Activated T-helper 17 cell treated with anti-CD3 and anti-CD28 coated beads, Interleukin-2, amount 50 U/mL, for 72 hours (primary cell): Measurements from ENCODE around the gene NMNAT2. TPM values are rescaled to one million over a fixed set of nuclear protein-coding genes. Genes with fewer than 3 reads are reported as not detected.

Experiments
- ATAC-seq: fragments of 150-1000 bp; cut with Tn5 transposase; replicated peaks from 2 replicates; pipeline ENCODE4 v1.10.0; 2021; ENCODE audit warnings: mild to moderate bottlenecking, moderate library complexity
- H3K27ac Mint-ChIP-seq: one replicate; pipeline ENCODE4 v1.8.0; 2022; ENCODE audit warnings: mixed read lengths
- H3K27me3 Mint-ChIP-seq: one replicate; pipeline ENCODE4 v1.8.0; 2022; ENCODE audit warnings: mixed read lengths
- H3K36me3 Mint-ChIP-seq: one replicate; pipeline ENCODE4 v1.8.0; 2022; ENCODE audit warnings: low read depth, mild to moderate bottlenecking, mixed read lengths
- H3K4me1 Mint-ChIP-seq: one replicate; pipeline ENCODE4 v1.8.0; 2022; ENCODE audit warnings: mixed read lengths
- H3K4me3 Mint-ChIP-seq: one replicate; pipeline ENCODE4 v1.8.0; 2022; ENCODE audit warnings: mild to moderate bottlenecking, mixed read lengths
- H3K9me3 Mint-ChIP-seq: one replicate; pipeline ENCODE4 v1.8.0; 2022; ENCODE audit warnings: mixed read lengths
- total RNA-seq, 2 donors: library from RNA; stranded (reverse); gene quantifications; one replicate each; pipeline ENCODE4 v1.2.3, GENCODE V29; 2022

NMNAT2 gene
- total RNA-seq, 2 donors from 2014 or later, result not detected

- peak overlapping the region; percentile 45 for H3K27ac Mint-ChIP-seq
- no peaks in the 10 kb centered on the region for H3K36me3 Mint-ChIP-seq
- no peak overlapping the region for H3K4me3 Mint-ChIP-seq
- H3K4me1 Mint-ChIP-seq, result no peaks in the 10 kb centered on the region
- H3K27me3 Mint-ChIP-seq, result peaks cover 5% of the 10 kb centered on the region
- no peak for ATAC-seq
- H3K9me3 Mint-ChIP-seq, result no peaks in the 10 kb centered on the region
These were observed 200.1 kb downstream of the NMNAT2 start for GRCh38 chr1:183218027-183218618.

GRCh38 chr1:183215936-183216335, 202.2 kb downstream of the NMNAT2 start:
- Mint-ChIP-seq H3K4me1 (no peaks in the 10 kb centered on the region), H3K9me3 (no peaks in the 10 kb centered on the region), H3K27me3 (peaks cover 16% of the 10 kb centered on the region), H3K27ac (no peak overlapping the region), H3K4me3 (no peak overlapping the region), H3K36me3 (no peaks in the 10 kb centered on the region)
- ATAC-seq, result no peak

- Mint-ChIP-seq H3K36me3 (no peaks in the 10 kb centered on the region), H3K4me3 (no peak overlapping the region), H3K9me3 (no peaks in the 10 kb centered on the region), H3K27me3 (peaks cover 16% of the 10 kb centered on the region), H3K27ac (no peak overlapping the region), H3K4me1 (no peaks in the 10 kb centered on the region)
- no peak for ATAC-seq
These were observed 203.0 kb downstream of the NMNAT2 start for GRCh38 chr1:183215076-183215720.

GRCh38 chr1:183214021-183214970, 203.9 kb downstream of the NMNAT2 start:
- Mint-ChIP-seq H3K36me3 (no peaks in the 10 kb centered on the region), H3K9me3 (no peaks in the 10 kb centered on the region), H3K4me3 (no peak overlapping the region), H3K27me3 (peaks cover 20% of the 10 kb centered on the region), H3K27ac (no peak overlapping the region), H3K4me1 (no peaks in the 10 kb centered on the region)
- ATAC-seq, result no peak

- no peak overlapping the region for H3K4me3 Mint-ChIP-seq
- no peak for ATAC-seq
- H3K27ac Mint-ChIP-seq, result no peak overlapping the region
- no peaks in the 10 kb centered on the region for H3K9me3 Mint-ChIP-seq
- H3K27me3 Mint-ChIP-seq, result peaks cover 20% of the 10 kb centered on the region
- H3K36me3 Mint-ChIP-seq, result no peaks in the 10 kb centered on the region
- no peaks in the 10 kb centered on the region for H3K4me1 Mint-ChIP-seq
These were observed 205.3 kb downstream of the NMNAT2 start for GRCh38 chr1:183212870-183213269.

GRCh38 chr1:183210681-183211080, 207.5 kb downstream of the NMNAT2 start:
- Mint-ChIP-seq H3K4me3 (no peak overlapping the region), H3K27me3 (peaks cover 20% of the 10 kb centered on the region), H3K36me3 (no peaks in the 10 kb centered on the region), H3K9me3 (no peaks in the 10 kb centered on the region), H3K27ac (no peak overlapping the region), H3K4me1 (no peaks in the 10 kb centered on the region)
- ATAC-seq, result no peak

GRCh38 chr1:183209533-183210158, 208.5 kb downstream of the NMNAT2 start:
- peak; percentile 81 for ATAC-seq
- no peak overlapping the region for H3K4me3 Mint-ChIP-seq
- peaks cover 20% of the 10 kb centered on the region for H3K27me3 Mint-ChIP-seq
- no peak overlapping the region for H3K27ac Mint-ChIP-seq
- no peaks in the 10 kb centered on the region for H3K9me3 Mint-ChIP-seq
- H3K4me1 Mint-ChIP-seq, result no peaks in the 10 kb centered on the region
- H3K36me3 Mint-ChIP-seq, result no peaks in the 10 kb centered on the region

GRCh38 chr1:183206538-183207122, 211.6 kb downstream of the NMNAT2 start:
- H3K9me3 Mint-ChIP-seq, result no peaks in the 10 kb centered on the region
- peaks cover 4% of the 10 kb centered on the region for H3K27me3 Mint-ChIP-seq
- no peak overlapping the region for H3K27ac Mint-ChIP-seq
- no peaks in the 10 kb centered on the region for H3K36me3 Mint-ChIP-seq
- H3K4me1 Mint-ChIP-seq, result no peaks in the 10 kb centered on the region
- ATAC-seq, result no peak
- no peak overlapping the region for H3K4me3 Mint-ChIP-seq

GRCh38 chr1:183205196-183205781, 212.9 kb downstream of the NMNAT2 start:
- peaks cover 13% of the 10 kb centered on the region for H3K27me3 Mint-ChIP-seq
- no peak for ATAC-seq
- H3K4me3 Mint-ChIP-seq, result no peak overlapping the region
- no peaks in the 10 kb centered on the region for H3K36me3 Mint-ChIP-seq
- no peaks in the 10 kb centered on the region for H3K9me3 Mint-ChIP-seq
- H3K4me1 Mint-ChIP-seq, result no peaks in the 10 kb centered on the region
- no peak overlapping the region for H3K27ac Mint-ChIP-seq

GRCh38 chr1:183203094-183203493, 215.1 kb downstream of the NMNAT2 start:
- Mint-ChIP-seq H3K27me3 (peaks cover 16% of the 10 kb centered on the region), H3K36me3 (no peaks in the 10 kb centered on the region), H3K4me3 (no peak overlapping the region), H3K9me3 (no peaks in the 10 kb centered on the region), H3K27ac (no peak overlapping the region), H3K4me1 (no peaks in the 10 kb centered on the region)
- no peak for ATAC-seq

- no peaks in the 10 kb centered on the region for H3K4me1 Mint-ChIP-seq
- ATAC-seq, result no peak
- H3K36me3 Mint-ChIP-seq, result no peaks in the 10 kb centered on the region
- no peak overlapping the region for H3K27ac Mint-ChIP-seq
- no peaks in the 10 kb centered on the region for H3K9me3 Mint-ChIP-seq
- H3K4me3 Mint-ChIP-seq, result no peak overlapping the region
- H3K27me3 Mint-ChIP-seq, result peaks cover 23% of the 10 kb centered on the region
These were observed 217.7 kb downstream of the NMNAT2 start for GRCh38 chr1:183200451-183200850.

- Mint-ChIP-seq H3K9me3 (no peaks in the 10 kb centered on the region), H3K36me3 (no peaks in the 10 kb centered on the region), H3K4me1 (peaks cover 7% of the 10 kb centered on the region), H3K27ac (no peak overlapping the region), H3K27me3 (peaks cover 23% of the 10 kb centered on the region), H3K4me3 (no peak overlapping the region)
- ATAC-seq, result no peak
These were observed 218.9 kb downstream of the NMNAT2 start for GRCh38 chr1:183199304-183199703.

GRCh38 chr1:183198463-183198862, 219.7 kb downstream of the NMNAT2 start:
- H3K27me3 Mint-ChIP-seq, result peaks cover 23% of the 10 kb centered on the region
- no peak overlapping the region for H3K27ac Mint-ChIP-seq
- no peaks in the 10 kb centered on the region for H3K36me3 Mint-ChIP-seq
- peaks cover 7% of the 10 kb centered on the region for H3K4me1 Mint-ChIP-seq
- H3K4me3 Mint-ChIP-seq, result no peak overlapping the region
- no peaks in the 10 kb centered on the region for H3K9me3 Mint-ChIP-seq
- ATAC-seq, result no peak
